NCI-H1048 (cell line): ENCODE data around the gene PTPN4.

ENCODE experiments used
- DNase-seq: peaks from one replicate; lab custom pipeline; 2025; lab: John Stamatoyannopoulos, UW

The PTPN4 gene

GRCh38 chr2:119808516-119809147 is 48.9 kb downstream of the PTPN4 start:
- no peak for DNase-seq

- DNase-seq, result no peak
Observed at GRCh38 chr2:119809339-119810048, 49.8 kb downstream of the PTPN4 start.

- no peak for DNase-seq
Observed at GRCh38 chr2:119810049-119810630, 50.4 kb downstream of the PTPN4 start.

GRCh38 chr2:119814216-119814615 is 54.5 kb downstream of the PTPN4 start:
- no peak for DNase-seq

- DNase-seq, result no peak
Observed at GRCh38 chr2:119818792-119819191, 59.1 kb downstream of the PTPN4 start.

- DNase-seq, result no peak
Observed at GRCh38 chr2:119819846-119820245, 60.1 kb downstream of the PTPN4 start.

- no peak for DNase-seq
Observed at GRCh38 chr2:119820275-119820674, 60.6 kb downstream of the PTPN4 start.

GRCh38 chr2:119821266-119821665 is 61.5 kb downstream of the PTPN4 start:
- DNase-seq, result no peak

- no peak for DNase-seq
Observed at GRCh38 chr2:119823734-119824334, 64.1 kb downstream of the PTPN4 start.

- no peak for DNase-seq
Observed at GRCh38 chr2:119826370-119826961, 66.7 kb downstream of the PTPN4 start.

- no peak for DNase-seq
Observed at GRCh38 chr2:119827866-119828507, 68.3 kb downstream of the PTPN4 start.

- no peak for DNase-seq
Observed at GRCh38 chr2:119836455-119837142, 76.9 kb downstream of the PTPN4 start.

- no peak for DNase-seq
Observed at GRCh38 chr2:119837350-119837749, 77.6 kb downstream of the PTPN4 start.

GRCh38 chr2:119837759-119838158 is 78.0 kb downstream of the PTPN4 start:
- DNase-seq, result no peak

GRCh38 chr2:119838179-119838578 is 78.5 kb downstream of the PTPN4 start:
- DNase-seq, result no peak

GRCh38 chr2:119841550-119841949 is 81.8 kb downstream of the PTPN4 start:
- DNase-seq, result no peak

GRCh38 chr2:119846021-119846420 is 86.3 kb downstream of the PTPN4 start:
- DNase-seq, result no peak

GRCh38 chr2:119849838-119850565 is 90.3 kb downstream of the PTPN4 start:
- no peak for DNase-seq

- DNase-seq, result no peak
Observed at GRCh38 chr2:119852214-119852613, 92.5 kb downstream of the PTPN4 start.

GRCh38 chr2:119853777-119854399 is 94.2 kb downstream of the PTPN4 start:
- DNase-seq, result no peak
